Thoracic aorta (tissue), 2 donors: Measurements from ENCODE around the gene GPC1. TPM values are rescaled to one million over a fixed set of nuclear protein-coding genes. Genes with fewer than 3 reads are reported as not detected.

ENCODE experiments used
- ATAC-seq: fragments of 150-250 bp; one replicate; pipeline ENCODE4 v1.8.0; 2017; ENCODE audit warnings: low read depth; ENCODE audit not compliant: insufficient number of reproducible peaks, low FRiP score
- DNase-seq: peaks from one replicate; pipeline ENCODE4 v3.0.0-alpha.2; 2020; ENCODE audit warnings: low spot score
- H3K27ac ChIP-seq, 2 donors: fragments of 200-600 bp; sonication (generic); 1 replicate in 1 of 2; 2 replicates in 1 of 2; pipeline ENCODE4 v1.5.1; 2016; ENCODE audit warnings: mild to moderate bottlenecking in 2 of 2, moderate library complexity in 2 of 2
- H3K27me3 ChIP-seq: fragments of 200-600 bp; sonication (generic); replicated peaks from 2 replicates; pipeline ENCODE4 v1.6.0; 2016; ENCODE audit warnings: mild to moderate bottlenecking; ENCODE audit not compliant: insufficient read depth
- H3K36me3 ChIP-seq: fragments of 200-600 bp; sonication (generic); one replicate; pipeline ENCODE4 v1.5.1; 2016
- H3K4me1 ChIP-seq, 2 donors: fragments of 200-600 bp; sonication (generic); 1 replicate in 1 of 2; 2 replicates in 1 of 2; pipeline versions ENCODE4 v1.5.1 to v1.6.0; 2016; ENCODE audit warnings: low read depth in 2 of 2, mild to moderate bottlenecking in 1 of 2; ENCODE audit not compliant: control insufficient read depth in 1 of 2
- H3K4me3 ChIP-seq: fragments of 200-600 bp; sonication (generic); 2 replicates; pipeline ENCODE4 v1.5.1; 2016; ENCODE audit warnings: mild to moderate bottlenecking
- H3K9me3 ChIP-seq: fragments of 200-600 bp; sonication (generic); 2 replicates; pipeline ENCODE4 v1.5.1; 2016
- total RNA-seq, 2 donors: library from RNA; depleted of rRNA; stranded (reverse); fragments of >200 nt; gene quantifications; one replicate each; pipeline versions ENCODE4 v1.1.0 to v1.2.3, GENCODE V29; 2016
- TF ChIP-seq, protein P1 (sequence below): fragments of 200-600 bp; sonication (generic); IDR thresholded peaks from one replicate; pipeline ENCODE4 v1.5.1; 2019; ENCODE audit warnings: antibody characterized with exemption

Gene GPC1
- total RNA-seq, 2 donors from 2014 or later = 94.2 to 162 TPM

- TF ChIP-seq, protein P1, sequence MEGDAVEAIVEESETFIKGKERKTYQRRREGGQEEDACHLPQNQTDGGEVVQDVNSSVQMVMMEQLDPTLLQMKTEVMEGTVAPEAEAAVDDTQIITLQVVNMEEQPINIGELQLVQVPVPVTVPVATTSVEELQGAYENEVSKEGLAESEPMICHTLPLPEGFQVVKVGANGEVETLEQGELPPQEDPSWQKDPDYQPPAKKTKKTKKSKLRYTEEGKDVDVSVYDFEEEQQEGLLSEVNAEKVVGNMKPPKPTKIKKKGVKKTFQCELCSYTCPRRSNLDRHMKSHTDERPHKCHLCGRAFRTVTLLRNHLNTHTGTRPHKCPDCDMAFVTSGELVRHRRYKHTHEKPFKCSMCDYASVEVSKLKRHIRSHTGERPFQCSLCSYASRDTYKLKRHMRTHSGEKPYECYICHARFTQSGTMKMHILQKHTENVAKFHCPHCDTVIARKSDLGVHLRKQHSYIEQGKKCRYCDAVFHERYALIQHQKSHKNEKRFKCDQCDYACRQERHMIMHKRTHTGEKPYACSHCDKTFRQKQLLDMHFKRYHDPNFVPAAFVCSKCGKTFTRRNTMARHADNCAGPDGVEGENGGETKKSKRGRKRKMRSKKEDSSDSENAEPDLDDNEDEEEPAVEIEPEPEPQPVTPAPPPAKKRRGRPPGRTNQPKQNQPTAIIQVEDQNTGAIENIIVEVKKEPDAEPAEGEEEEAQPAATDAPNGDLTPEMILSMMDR = no peak
- DNase-seq (no peak), ATAC-seq (no peak)
- Histone ChIP-seq H3K4me1 (no peaks in the 10 kb centered on the region), H3K27ac (no peak overlapping the region), H3K27me3 (no peaks in the 10 kb centered on the region), H3K9me3 (peaks cover 8% of the 10 kb centered on the region), H3K36me3 (no peaks in the 10 kb centered on the region), H3K4me3 (no peak overlapping the region)
Observed at GRCh38 chr2:240425697-240426096, 9.8 kb upstream of the GPC1 start.

DNA sequence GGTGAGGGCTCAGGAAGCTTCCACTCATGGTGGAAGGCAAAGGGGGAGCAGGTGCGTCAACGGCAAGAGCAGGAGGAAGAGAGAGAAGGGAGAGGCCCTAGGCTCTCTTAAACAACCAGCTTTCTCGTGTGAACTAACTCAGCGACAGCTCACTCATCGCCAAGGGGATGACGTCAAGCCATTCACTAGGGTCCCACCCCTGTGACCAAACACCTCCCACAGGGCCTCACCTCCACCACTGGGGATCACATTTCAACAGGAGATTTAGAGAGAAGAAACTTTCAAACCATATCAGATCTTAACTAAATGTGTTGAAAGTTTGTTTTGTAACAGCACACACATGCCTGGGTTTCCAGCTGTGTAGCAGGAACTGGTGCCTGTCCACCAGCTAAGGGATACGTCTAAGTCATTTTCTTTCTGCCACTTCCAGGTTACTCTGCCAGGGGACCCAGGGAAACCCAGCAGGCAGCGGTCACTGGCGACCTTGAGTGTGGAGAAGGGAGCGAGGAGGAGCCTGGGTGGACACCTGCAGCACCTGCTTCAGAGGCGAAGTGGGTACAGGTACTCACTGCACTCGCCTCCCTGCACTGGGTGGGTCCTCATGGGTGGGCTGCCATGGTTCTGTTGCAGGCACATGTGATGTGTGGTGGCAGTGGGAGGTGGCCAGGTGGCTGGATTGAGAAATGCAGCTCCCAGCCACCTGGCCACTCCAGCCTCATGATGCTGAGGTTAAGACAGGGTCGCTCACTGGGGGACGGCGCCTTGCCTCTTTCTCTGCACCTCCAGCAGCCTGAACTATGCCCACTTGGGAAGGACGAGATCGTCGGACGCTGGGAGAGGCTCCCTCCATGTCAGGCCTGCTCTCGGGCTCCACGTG is 8.4 kb upstream of the GPC1 start:
- Histone ChIP-seq H3K4me1 (no peaks in the 10 kb centered on the region), H3K9me3 (no peaks in the 10 kb centered on the region), H3K27ac (no peak overlapping the region), H3K4me3 (no peak overlapping the region), H3K27me3 (no peaks in the 10 kb centered on the region), H3K36me3 (no peaks in the 10 kb centered on the region)
- ATAC-seq (no peak), DNase-seq (no peak)
- TF ChIP-seq, protein P1 = no peak

DNA sequence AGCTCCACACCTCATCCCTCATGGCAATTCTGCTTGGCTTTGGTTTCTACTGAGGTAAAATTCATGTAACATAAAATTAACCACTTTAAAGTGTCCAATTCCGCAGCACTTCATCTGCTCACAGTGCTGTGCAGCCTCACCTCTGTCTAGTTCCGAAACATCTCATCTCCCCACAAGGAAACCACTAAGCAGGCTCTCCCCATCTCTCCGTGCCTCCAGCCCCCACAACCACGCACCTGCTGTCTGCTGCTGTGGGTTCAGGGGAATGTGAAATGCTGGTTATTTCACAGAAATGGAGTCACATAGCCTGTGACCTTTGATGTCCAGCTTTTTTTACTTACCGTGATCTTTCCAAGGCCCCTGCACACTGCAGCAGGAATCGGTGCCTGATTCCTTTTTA is 7.7 kb upstream of the GPC1 start:
- ATAC-seq = no peak
- Histone ChIP-seq H3K27ac (no peak overlapping the region), H3K9me3 (no peaks in the 10 kb centered on the region), H3K36me3 (no peaks in the 10 kb centered on the region), H3K27me3 (no peaks in the 10 kb centered on the region), H3K4me3 (no peak overlapping the region), H3K4me1 (no peaks in the 10 kb centered on the region)
- TF ChIP-seq, protein P1 = no peak
- no peak for DNase-seq

DNA sequence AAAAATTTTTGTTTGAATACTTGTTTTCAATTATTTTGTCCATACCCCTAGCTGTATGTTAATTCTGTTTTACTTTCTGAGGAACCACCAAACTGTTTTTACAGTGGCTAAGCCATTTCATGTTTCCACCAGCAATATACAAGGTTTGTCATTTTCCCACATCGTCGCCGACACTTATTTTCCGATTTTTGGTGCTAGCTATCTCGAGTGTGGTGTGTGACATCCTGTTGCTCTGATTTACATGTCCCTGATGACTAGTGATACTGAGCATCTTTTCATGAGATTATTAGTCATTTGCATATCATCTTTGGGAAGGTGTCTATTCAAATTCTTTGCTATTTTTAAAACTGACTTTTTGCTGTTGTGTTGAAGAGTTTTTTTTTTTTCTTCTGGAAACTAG is 7.2 kb upstream of the GPC1 start:
- Histone ChIP-seq H3K27me3 (no peaks in the 10 kb centered on the region), H3K36me3 (no peaks in the 10 kb centered on the region), H3K4me3 (no peak overlapping the region), H3K27ac (no peak overlapping the region), H3K4me1 (no peaks in the 10 kb centered on the region), H3K9me3 (no peaks in the 10 kb centered on the region)
- no peak for ATAC-seq
- TF ChIP-seq, protein P1 = no peak
- no peak for DNase-seq

- Histone ChIP-seq H3K27me3 (no peaks in the 10 kb centered on the region), H3K4me1 (peaks cover 5 to 10% of the 10 kb centered on the region in 2 donors), H3K9me3 (no peaks in the 10 kb centered on the region), H3K27ac (no peak overlapping the region), H3K36me3 (no peaks in the 10 kb centered on the region), H3K4me3 (no peak overlapping the region)
- DNase-seq (no peak), ATAC-seq (no peak)
- TF ChIP-seq, protein P1 = no peak
Observed at GRCh38 chr2:240429341-240429871, 6.1 kb upstream of the GPC1 start.
